ENCODE data around the gene CRYBG1.

The CRYBG1 gene

GRCh38 chr6:106419900-106420613 is 59.5 kb downstream of the CRYBG1 start:
- no peak for DNase-seq (ENCODE audit: low read depth, low spot score)

DNA sequence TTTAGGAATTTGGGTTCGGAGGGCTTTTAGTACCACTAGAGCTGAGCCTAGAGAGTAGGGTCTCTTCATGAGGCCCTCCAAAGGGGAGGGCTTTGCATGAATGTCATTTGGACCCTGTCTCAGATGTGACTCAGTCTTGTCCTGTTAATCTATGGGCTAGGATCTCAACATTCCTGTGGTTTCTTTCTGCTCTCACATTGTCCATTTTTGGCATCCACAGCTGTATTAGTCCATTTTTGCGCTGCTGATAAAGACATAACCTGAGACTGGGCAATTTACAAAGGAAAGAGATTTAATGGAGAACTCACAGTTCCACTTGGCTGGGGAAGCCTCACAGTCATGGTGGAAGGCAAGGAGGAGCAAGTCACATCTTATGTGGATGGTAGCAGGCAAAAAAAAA is 61.0 kb downstream of the CRYBG1 start:
- DNase-seq (ENCODE audit: low read depth, low spot score): no peak

- no peak for DNase-seq (ENCODE audit: low read depth, low spot score)
Measured at GRCh38 chr6:106422534-106422933, 62.0 kb downstream of the CRYBG1 start.

- no peak for DNase-seq (ENCODE audit: low read depth, low spot score)
Measured at GRCh38 chr6:106425382-106425781, 64.9 kb downstream of the CRYBG1 start.

GRCh38 chr6:106426250-106426970 is 65.9 kb downstream of the CRYBG1 start:
- no peak for DNase-seq (ENCODE audit: low read depth, low spot score)

DNA sequence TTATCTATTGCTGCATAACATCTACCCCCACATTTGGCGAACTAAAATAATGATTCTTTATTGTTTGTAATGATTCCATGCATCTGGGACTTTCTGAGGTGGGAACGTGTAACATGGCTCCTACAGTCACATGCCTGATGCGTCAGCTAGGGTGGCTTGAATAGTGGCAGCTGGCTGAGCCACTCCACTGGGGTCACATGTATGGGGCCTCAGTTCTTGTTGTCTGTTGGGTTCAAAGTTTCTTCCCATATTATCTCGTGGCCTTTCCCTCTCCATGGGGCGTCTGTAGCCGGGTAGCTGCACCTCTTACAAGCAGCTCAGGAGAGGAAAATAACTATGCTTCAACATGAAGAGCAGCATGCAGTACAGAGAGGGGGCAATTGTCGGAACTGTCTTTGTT is 69.9 kb downstream of the CRYBG1 start:
- no peak for DNase-seq (ENCODE audit: low read depth, low spot score)

DNA sequence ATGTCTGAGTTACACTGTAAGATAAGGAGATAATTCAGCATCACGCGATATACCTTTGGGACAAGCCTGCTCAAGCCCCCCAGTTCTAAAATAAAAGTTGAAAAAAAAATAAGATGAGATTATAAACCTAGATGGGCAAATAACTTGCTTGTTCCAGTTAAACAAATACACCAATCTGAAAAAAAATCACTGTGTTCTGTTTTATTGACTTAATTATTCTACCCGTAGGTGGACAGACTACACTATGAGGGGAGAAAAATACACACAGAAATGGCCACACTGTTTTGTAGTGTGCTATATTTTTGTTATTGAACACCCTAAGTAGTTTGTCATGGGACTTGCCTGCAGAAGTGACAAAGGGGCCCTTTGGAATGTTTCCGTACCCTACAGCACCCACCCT is 70.9 kb downstream of the CRYBG1 start:
- DNase-seq (ENCODE audit: low read depth, low spot score): no peak

DNA sequence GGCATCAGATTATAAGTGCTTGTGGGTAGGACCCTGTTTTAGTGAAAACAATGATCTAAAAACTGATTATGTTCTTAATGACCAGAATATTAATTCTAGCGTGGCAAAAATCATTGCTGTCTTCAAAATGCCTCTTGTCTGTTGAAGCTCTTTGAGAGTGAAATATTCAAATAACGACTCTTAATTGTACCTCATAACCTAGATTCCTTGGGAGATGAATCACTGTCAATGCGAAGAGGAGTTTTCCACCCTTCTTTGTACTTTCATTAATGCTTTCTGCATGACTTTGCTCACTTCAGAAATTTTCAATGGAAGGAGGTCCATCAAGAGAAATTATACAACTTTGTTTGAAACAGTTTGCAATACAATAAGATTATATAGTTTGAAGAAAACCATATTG is 71.5 kb downstream of the CRYBG1 start:
- no peak for DNase-seq (ENCODE audit: low read depth, low spot score)

- no peak for DNase-seq (ENCODE audit: low read depth, low spot score)
Measured at GRCh38 chr6:106434530-106434929, 74.0 kb downstream of the CRYBG1 start.

- DNase-seq (ENCODE audit: low read depth, low spot score): no peak
Measured at GRCh38 chr6:106439459-106439858, 78.9 kb downstream of the CRYBG1 start.

DNA sequence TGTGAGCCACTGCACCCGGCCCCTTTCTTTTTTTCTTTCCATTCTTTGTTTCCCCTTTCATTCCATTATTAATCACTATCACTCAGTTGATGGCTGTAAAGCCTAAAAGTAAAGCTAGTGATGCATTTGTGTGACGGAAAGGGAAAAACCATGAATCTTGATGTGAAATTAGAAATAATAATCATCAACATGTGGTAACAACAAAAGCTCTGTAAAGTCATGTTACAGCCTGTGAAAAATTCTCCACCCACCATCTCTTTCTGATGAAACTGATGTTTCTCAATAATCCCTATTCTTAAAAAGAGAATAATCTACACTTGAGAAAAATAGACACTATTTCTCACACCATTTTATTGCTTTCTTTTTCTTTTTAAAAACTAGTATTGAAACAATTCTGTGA is 80.0 kb downstream of the CRYBG1 start:
- DNase-seq (ENCODE audit: low read depth, low spot score): no peak

DNA sequence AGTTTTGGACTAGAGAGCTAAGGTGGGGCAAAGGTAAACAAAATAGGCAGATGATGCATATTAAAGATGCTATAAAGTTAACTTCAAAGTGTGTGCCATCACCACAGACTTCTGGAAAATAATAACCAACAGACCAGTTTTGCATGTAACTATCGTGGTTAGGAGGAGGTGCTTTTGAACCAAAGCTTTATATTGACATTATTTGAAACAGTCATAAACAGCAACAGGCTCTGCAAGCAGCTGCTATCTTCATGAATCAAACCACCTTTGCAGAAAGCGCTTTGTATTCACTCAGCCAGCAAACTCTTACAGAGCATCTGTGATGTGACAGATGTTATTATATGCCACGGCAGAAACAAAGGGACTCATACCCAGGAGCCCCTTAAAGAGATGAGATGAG is 81.9 kb downstream of the CRYBG1 start:
- no peak for DNase-seq (ENCODE audit: low read depth, low spot score)

- DNase-seq (ENCODE audit: low read depth, low spot score): no peak
Measured at GRCh38 chr6:106444777-106445507, 84.4 kb downstream of the CRYBG1 start.

- DNase-seq (ENCODE audit: low read depth, low spot score): no peak
Measured at GRCh38 chr6:106445508-106445878, 85.0 kb downstream of the CRYBG1 start.

- DNase-seq (ENCODE audit: low read depth, low spot score): no peak
Measured at GRCh38 chr6:106446287-106446885, 85.9 kb downstream of the CRYBG1 start.

DNA sequence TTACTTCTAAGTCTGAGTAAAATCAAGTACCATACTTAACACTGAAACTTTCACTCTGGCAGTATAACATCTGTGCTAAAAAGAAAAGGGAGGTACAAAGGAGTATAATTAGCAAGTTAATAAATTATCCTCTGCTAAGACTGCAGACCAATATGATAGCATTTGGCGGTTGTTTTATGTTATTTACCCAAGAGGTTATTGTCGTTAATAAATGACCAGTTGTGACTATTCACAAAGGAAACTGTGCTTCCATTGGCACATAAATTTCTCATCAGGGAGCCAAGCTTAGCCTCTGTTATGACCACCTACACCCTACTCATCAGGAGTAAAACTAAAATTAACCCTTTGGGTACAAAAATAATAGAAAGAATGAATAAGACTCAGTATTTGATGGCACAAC is 86.5 kb downstream of the CRYBG1 start:
- no peak for DNase-seq (ENCODE audit: low read depth, low spot score)

DNA sequence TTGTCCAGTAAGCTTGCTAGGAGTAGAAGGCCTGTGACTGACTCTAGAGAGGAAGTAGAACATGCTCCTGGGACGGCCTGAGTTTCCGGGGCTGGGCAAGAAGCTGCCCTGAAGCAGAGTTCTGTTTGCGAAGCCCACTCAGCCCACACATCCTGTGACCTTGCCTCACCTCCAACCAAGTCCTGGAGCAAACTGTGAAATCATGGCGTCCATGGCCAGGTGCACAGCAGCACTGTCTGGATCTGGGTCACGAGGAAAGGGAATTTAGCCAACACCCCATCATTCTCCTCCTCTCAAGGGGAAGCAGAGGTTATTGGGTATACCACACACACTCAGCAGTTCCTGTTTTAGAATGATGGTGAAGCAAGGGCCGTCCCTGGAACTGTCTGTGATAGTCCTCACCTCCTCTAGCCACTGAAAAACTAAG is 87.5 kb downstream of the CRYBG1 start:
- no peak for DNase-seq (ENCODE audit: low read depth, low spot score)

DNA sequence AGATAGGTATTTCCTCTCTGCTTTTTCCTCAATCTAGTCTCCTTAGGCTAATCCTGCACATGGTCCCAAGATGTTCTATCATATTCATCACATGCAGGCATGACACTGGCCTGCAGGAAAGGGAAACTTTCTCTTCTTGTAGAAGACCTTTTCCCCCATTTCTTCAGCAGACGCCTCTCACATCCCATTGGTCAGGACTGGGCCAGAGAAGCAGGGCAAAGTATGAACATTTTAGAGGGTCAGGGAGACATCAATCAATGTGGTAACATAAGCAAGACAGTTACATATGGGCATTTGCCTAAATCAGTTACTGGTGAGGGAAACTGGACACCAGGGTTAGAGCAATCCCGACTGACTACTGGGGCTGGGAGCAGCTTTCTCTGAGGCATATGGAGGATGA is 90.1 kb downstream of the CRYBG1 start:
- no peak for DNase-seq (ENCODE audit: low read depth, low spot score)

- DNase-seq (ENCODE audit: low read depth, low spot score): no peak
Measured at GRCh38 chr6:106451439-106451838, 90.9 kb downstream of the CRYBG1 start.

DNA sequence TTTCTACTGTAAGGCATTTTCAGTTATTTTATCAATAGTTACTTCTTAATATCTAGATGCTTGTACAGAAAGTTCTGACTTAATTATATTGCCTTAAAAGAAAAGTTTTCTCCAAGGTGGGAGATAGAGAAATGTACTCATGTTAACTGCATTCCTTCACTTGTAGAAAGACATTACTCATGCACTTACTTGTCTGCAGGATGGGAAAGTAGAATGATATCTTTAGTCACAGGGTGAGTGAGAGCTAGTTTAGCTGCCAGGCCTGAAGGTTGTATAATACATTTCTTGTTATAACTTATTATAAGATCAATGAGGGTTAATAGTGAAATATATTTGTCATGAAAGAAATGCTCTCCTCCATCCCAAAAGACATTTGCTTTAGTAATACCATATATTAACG is 92.1 kb downstream of the CRYBG1 start:
- no peak for DNase-seq (ENCODE audit: low read depth, low spot score)

GRCh38 chr6:106453756-106454367 is 93.3 kb downstream of the CRYBG1 start:
- DNase-seq (ENCODE audit: low read depth, low spot score): no peak

GRCh38 chr6:106456756-106457155 is 96.2 kb downstream of the CRYBG1 start:
- no peak for DNase-seq (ENCODE audit: low read depth, low spot score)

Measured in brain pericyte (primary cell).